ENCODE data around the gene CHST12.
"Not testable (repeated sequence)": the region's sequence is repeated elsewhere in the genome, so short reads cannot be mapped to it uniquely, and the experiment has no call there.

CHST12 gene

GRCh38 chr7:2405201-2405600, 1.8 kb downstream of the CHST12 start:
- DNase-seq = peak; percentile 42

- DNase-seq = peak; percentile 90
Measured at GRCh38 chr7:2405601-2406345, 2.4 kb downstream of the CHST12 start.

DNA sequence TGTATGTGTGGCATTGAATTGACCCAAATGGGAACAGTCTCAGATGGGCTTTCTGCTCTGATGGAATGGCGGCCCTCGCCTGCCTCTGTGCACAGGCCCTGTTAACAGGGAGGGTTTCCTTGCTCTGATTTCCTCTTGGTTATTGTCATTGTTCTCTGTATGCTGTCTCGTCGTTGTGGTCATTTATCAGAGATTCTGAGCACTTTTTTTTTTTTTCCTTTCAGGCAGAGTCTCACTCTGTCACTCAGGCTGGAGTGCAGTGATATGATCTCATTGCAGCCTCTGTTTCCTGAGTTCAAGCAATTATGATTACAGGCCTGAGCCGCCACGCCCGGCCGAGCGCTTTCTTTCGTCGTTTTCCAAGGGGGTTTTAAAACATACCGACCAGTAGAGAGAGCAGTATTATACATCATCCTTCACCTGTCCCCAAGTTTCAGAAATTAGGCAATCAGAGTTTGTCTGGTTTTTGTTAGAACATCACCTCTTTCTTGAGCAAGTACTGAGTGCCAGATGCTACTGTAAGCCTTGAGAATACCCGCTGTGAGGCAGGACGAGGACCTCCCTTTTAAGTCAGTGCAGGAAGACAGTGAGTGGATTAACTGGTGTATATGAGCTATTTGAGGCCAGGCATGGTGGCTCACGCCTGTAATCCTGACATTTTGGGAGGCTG, 6.5 kb downstream of the CHST12 start:
- peak; percentile 80 for DNase-seq

GRCh38 chr7:2411049-2411448, 7.6 kb downstream of the CHST12 start:
- DNase-seq = no peak

DNA sequence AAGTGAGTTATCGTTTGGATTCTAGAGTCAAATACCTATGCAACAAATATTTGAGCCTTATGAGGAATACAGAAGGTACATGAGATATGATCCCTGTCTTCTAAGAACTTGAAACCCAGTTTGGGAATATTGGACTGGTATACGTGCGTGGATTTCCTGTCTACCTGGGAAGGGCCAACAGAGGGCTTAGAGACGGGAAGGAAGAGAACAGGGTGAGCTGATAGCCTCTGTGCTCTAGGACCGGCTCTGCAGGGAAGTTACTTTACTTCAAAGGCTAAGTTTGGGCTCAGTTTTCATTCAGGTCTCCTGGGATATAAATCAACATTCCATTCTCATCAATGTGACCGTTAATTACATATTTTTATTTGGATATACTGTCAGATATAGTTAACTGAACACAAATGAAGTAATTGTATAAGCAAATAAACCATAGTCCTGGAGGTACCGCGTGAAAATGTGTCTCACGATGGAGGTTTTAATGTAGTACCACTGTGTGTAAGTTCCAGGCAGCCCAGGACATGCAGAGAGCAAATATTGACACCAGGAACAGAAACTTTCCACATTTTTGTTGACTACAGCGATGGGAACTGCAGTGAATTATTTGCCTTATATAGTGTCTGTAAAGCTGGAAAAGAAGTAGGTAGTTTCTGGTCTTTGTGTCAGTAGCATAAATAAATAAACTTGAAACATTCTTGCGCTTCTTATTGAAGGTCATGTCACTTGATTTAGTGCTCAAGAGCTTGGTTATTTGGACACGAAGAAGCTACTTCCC, 8.6 kb downstream of the CHST12 start:
- DNase-seq = no peak

- no peak for DNase-seq
Measured at GRCh38 chr7:2412587-2413201, 9.3 kb downstream of the CHST12 start.

- DNase-seq = peak; percentile 43
Measured at GRCh38 chr7:2416063-2416462, 12.7 kb downstream of the CHST12 start.

DNA sequence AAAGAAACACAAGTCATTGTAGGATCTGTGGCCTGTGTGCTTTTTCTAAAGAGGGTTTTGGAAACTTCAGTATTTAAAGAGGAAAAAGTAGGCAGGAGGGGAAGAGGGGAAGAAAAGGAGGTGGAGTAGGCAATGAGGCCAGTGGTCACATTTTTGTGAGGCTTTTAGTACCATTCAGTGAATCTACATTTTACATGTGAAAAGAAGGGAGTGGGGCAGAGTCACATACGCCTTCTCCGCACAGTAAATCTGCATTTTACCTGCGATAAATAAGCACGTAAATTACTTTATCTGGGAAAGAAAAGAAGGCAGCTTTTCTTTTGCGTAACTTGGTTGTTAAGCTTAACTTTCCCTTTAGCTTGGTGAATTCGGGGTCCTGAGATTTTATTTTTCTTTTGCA, 13.2 kb downstream of the CHST12 start:
- no peak for DNase-seq

- DNase-seq = not testable (repeated sequence)
Measured at GRCh38 chr7:2417178-2417577, 13.8 kb downstream of the CHST12 start.

DNA sequence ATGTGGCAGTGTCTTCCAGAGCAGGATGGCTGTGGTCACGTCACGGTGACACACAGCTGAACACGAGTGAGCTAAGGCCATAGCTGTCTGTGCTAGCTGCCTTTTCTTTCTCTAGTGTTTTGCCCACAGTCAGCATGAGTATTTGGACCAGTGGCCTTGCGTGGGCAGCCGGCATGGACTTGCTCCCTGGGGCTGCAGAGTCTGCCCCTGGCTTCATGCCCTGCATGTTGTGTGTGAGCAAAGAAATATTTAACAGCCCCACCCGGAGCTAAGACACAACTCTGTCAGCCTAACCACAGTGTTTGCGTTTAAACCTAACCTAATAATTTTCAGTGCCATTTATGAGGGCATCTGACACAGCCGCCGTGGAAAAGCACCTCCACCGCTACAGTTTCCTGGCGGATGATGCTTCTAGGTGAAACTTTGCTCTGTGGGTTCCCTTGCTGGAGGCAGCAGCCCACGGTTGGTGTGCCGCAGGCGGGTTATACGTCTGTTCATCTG, 14.6 kb downstream of the CHST12 start:
- no peak for DNase-seq

DNA sequence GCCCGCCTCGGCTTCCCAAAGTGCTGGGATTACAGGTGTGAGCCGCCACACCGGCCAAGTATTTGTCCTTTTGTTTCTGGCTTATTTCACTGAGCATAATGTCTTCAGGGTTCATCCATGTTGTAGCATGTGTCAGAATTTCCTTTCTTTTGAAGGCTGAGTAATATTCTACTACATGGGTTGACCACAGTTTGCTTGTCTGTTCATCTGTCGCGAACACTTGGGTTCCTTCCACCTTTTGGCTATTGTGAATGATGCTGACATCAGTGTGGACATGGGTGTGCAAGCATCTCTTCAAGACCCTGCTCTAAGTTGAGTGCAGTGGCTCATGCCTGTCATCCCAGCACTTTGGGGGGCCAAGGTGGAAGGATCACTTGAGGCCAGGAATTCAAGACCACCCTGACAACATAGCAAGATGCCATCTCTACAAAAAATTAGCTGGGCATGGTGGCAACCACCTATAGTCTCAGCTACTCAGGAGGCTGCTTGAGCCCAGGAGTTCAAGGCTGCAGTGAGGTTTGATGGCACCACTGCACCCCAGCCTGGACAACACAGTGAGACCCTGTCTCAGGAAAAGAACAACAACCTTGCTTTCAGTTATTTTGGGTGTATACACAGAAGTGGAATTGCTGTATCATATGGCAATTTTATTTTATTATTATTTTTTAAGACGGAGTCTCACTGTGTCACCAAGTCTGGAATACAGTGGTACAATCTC, 17.0 kb downstream of the CHST12 start:
- DNase-seq = no peak

GRCh38 chr7:2421943-2422310, 18.5 kb downstream of the CHST12 start:
- no peak for DNase-seq

- no peak for DNase-seq
Measured at GRCh38 chr7:2425749-2426148, 22.3 kb downstream of the CHST12 start.

DNA sequence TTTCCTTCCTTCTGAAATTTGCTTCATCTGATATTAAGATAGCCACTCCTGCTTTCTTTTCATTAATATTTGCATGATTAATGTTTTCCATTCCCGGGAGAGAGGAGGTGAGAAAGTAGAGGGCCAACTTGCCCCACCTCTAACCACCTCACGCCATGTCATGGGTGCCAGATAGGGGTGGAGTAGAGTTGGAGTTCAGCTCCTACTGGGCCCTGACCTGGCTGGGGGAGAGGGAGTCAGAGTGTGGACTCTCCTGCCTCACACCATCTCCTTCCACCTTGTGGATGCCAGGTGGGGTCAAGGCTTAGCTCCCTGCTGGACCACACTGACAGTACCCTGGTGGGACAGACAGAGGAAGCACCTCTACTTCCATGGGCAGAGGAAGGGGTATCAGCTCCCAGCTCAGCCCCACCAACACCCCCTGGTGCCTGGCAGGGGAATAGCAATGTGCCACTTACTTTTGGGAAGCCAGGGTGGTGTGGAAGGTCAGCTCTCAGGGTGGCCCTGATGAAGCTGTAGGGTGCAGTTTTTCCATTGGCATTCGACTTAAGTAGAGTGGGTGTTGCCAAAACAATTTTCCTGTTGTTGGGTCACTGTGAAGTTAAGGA, 28.0 kb downstream of the CHST12 start:
- DNase-seq = peak; percentile 69

GRCh38 chr7:2432910-2433712, 29.7 kb downstream of the CHST12 start:
- no peak for DNase-seq

GRCh38 chr7:2433713-2434550, 30.5 kb downstream of the CHST12 start:
- no peak for DNase-seq

DNA sequence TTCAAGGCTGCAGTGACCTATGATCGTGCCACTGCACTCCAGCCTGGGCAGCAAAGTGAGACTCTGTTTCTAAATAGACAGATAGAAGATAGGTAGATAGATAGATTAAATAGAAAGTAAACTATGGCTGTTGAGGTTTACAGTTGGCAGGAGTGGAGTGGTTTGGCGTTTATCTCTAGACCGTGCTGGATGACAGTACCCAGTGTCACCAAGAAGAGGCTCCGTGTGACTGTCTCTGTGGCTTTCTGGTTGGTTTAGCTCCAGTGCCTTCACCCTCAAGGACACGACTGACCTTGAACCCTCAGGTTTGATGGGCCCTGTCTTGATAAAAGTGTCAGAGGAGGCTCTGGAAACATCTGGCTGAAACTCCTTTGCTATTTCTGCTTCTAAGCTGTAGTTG, 31.7 kb downstream of the CHST12 start:
- peak; percentile 45 for DNase-seq

- no peak for DNase-seq
Measured at GRCh38 chr7:2436341-2437104, 33.1 kb downstream of the CHST12 start.

DNA sequence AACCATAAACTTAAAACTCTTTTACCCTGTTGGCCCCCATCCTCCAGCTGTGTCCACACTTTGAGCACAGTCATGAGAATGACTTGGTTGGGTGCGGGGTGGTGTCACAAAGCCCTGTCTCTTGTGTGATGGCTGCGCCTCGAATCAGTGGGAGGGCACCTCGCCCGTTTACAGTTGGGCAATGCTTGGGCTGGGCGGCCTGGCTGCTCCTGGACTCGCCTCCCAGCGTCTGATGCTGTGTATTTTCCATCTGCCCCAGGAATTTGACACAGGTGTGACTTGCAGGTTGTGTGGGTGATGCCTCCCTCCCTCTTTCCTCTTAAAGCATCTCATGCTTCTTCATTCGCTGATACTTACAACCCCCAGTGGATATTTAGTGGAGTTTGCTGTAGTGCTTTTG, 33.7 kb downstream of the CHST12 start:
- no peak for DNase-seq
